Muscle layer of colon (tissue), 2 donors: Measurements from ENCODE around the gene IFI6.
"Not testable (repeated sequence)": the region's sequence is repeated elsewhere in the genome, so short reads cannot be mapped to it uniquely, and the experiment has no call there.

Experiments used
- H3K27ac ChIP-seq: one replicate; pipeline ENCODE4 v1.7.0; 2013; ENCODE audit warnings: low read depth, mild to moderate bottlenecking, low read length, moderate library complexity
- H3K27me3 ChIP-seq, 2 donors: one replicate each; pipeline ENCODE4 v1.7.0; 2013; ENCODE audit warnings: low read length in 2 of 2, mild to moderate bottlenecking in 2 of 2; ENCODE audit not compliant: insufficient read depth in 2 of 2, control insufficient read depth in 1 of 2
- H3K36me3 ChIP-seq: one replicate; pipeline ENCODE4 v1.7.0; 2013; ENCODE audit warnings: mild to moderate bottlenecking, low read length; ENCODE audit not compliant: insufficient read depth
- H3K4me1 ChIP-seq: one replicate; pipeline ENCODE4 v1.7.0; 2013; ENCODE audit warnings: mild to moderate bottlenecking, low read length; ENCODE audit not compliant: insufficient read depth
- H3K4me3 ChIP-seq, 2 donors: one replicate each; pipeline ENCODE4 v1.7.0; 2013; ENCODE audit warnings: low read length in 2 of 2, low read depth in 1 of 2, mild to moderate bottlenecking in 1 of 2, moderate library complexity in 1 of 2
- H3K9ac ChIP-seq: one replicate; pipeline ENCODE4 v1.7.0; 2013; ENCODE audit warnings: low read length
- H3K9me3 ChIP-seq: one replicate; pipeline ENCODE4 v1.7.0; 2013; ENCODE audit warnings: mild to moderate bottlenecking, low read length
- donor health status: abdominal sarcoma.
- donor health status: Adenocarcinoma of cecum.

IFI6 gene, protein sequence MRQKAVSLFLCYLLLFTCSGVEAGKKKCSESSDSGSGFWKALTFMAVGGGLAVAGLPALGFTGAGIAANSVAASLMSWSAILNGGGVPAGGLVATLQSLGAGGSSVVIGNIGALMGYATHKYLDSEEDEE

DNA sequence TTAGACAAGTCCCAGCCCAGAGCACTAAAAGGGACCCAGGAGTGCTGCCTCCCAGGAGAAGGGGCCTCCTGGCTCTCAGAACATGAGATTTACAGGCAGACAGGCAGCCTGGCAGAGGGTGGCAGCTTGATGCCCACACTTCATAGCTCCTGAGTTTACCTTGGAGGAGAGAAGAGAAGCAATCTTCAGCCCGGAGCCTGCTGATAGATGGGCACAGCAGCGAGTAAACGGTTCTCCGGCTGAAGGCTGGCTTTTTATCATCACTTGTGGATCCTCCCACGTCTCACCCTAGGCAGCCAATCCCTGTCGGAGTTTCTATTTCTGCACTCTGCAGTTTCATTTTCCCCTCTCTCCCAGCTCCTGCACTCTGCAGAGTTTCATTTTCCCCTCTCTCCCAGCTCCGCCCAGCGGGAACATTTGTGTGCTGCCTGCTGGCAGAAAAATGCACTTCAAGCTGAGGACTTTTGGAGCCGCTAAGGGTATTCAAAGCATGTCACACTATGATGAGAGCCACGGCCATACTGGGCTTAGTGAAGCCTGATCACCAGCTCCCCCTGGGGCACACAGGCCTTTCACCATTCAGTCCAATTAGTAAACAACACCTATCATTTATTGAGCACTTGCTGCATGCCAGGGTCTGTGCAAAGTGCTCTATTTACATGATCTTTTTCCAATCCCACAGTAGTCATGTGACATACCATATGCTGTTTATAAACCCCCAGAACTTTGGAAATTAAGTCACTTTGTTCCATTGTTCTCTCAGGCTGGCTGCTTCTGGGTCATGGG is at the start of gene IFI6:
Gene IFI6 (minus strand): TSS at position 229 of the 786 bp plus-strand sequence. CDS start 2,878 bp downstream, outside the sequence.
- H3K36me3 ChIP-seq = no peaks in the 10 kb centered on the region
- H3K4me1 ChIP-seq = peaks cover 13% of the 10 kb centered on the region

DNA sequence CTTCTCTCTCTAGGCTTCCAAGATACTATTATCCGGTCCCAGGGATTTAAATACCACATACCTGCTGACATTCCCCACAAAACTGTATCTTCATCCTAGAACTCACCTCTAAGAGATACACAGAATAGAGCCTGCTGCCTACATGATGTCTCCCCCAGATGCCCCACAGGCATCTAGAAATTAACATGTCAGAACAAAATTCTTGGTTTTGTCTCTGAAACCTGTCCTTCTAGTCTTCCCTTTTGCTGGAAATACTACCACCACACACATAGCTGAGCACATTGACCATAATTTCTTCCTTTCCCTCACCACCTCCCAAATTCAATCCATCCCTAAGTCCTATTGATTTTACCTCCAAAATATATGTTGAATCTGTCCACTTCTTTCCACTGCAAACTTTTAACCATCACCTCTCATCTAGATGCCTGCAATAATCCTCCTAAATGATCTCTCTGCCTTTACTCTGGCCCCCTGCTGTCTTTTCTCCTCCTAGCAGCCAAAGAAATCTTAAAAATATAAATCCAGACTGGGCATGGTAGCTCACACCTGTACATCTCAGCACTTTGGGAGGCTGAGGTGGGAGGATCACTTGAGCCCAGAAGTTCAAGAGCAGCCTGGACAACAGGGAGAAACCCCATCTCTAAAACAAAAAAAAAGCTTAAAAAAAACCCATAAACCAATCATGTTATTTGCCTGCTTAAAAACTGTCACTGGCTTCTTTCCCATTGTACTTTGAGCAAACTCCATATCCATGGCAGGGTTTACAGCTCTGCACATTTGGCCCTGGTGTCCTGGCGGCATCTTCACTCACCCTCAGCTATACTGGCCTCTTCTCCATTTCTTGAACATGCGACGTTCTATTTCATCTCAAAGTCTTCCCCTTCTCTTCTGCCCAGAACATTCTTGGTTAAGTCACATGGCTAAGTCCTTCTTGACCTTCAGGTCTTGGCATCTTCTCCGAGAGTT is 47.6 kb upstream of the IFI6 start:
- no peak overlapping the region for H3K9ac ChIP-seq
- no peaks in the 10 kb centered on the region for H3K27me3 ChIP-seq
- H3K9me3 ChIP-seq = no peaks in the 10 kb centered on the region
- no peak overlapping the region for H3K4me3 ChIP-seq
- H3K4me1 ChIP-seq = no peaks in the 10 kb centered on the region
- H3K36me3 ChIP-seq = no peaks in the 10 kb centered on the region
- H3K27ac ChIP-seq = no peak overlapping the region

More for the DNA sequence above, at the start of gene IFI6:
- Histone ChIP-seq H3K4me3 (peak within 1 kb of the TSS in 1 of 2 donors; percentile 35), H3K9me3 (no peaks in the 10 kb centered on the region), H3K27ac (peak within 1 kb of the TSS; percentile 92), H3K9ac (peak within 1 kb of the TSS; percentile 46), H3K27me3 (no peaks in the 10 kb centered on the region)

DNA sequence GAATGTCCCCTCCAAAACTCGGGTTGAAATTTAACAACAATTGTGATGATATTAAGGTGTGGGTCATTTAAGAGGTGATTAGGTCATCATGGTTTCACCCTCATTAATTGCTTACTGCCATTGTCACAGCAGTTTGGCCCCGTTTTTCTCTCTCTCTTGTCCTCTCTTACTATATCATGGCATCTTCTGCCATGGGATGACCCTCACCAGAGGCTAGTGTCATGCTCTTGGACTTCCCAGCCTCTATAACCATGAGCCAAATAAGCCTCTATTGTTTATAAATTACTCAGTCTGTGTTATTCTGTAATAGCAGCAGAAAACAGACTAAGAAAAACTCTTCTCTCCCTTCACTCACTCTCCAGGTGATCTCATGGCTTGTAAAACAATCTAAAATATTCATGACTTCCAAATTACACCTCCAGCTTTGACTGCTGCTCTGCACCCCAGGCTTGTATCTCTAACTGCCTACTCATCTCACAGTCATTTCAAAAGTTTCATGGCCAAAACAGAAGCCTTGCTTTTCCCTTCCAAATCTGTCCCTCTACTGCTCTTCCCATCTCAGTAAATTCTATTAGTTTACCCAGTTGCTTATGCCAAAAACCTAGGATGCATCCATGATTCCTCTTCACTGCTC is 44.4 kb upstream of the IFI6 start:
- Histone ChIP-seq H3K4me1 (no peaks in the 10 kb centered on the region), H3K9me3 (no peaks in the 10 kb centered on the region), H3K36me3 (no peaks in the 10 kb centered on the region), H3K4me3 (no peak overlapping the region), H3K27ac (no peak overlapping the region), H3K27me3 (no peaks in the 10 kb centered on the region), H3K9ac (no peak overlapping the region)

DNA sequence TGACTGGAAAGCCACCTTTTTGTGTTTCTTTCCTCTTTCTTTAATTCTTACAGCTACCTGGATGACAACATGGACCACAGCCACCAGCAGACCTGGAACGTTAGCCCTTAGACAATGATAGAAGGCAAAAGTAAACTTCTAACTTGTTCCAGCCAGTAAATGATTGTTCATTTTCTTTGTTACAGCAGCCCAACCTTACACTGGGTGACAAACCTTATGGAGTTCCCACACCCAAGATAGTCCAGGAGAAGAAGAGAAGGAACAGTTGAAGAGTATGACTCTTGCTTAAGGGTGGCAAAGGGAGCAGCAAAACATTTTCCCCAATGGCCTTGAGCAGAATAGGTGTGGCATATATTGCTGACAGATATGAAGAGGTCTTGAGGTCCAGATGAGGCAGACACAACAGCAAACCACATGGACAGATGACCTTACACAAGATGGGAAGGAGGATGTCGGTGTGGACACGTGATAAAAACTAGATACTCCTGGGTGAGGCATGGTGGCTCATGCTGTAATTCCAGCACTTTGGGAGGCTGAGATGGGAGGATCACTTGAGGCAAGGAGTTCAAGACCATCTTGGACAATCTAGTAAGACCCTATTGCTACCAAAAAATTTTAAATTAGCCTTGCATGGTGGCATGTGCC is 42.0 kb upstream of the IFI6 start:
- Histone ChIP-seq H3K4me1 (no peaks in the 10 kb centered on the region), H3K27ac (no peak overlapping the region), H3K9me3 (no peaks in the 10 kb centered on the region), H3K27me3 (no peaks in the 10 kb centered on the region), H3K9ac (no peak overlapping the region), H3K4me3 (no peak overlapping the region), H3K36me3 (no peaks in the 10 kb centered on the region)

DNA sequence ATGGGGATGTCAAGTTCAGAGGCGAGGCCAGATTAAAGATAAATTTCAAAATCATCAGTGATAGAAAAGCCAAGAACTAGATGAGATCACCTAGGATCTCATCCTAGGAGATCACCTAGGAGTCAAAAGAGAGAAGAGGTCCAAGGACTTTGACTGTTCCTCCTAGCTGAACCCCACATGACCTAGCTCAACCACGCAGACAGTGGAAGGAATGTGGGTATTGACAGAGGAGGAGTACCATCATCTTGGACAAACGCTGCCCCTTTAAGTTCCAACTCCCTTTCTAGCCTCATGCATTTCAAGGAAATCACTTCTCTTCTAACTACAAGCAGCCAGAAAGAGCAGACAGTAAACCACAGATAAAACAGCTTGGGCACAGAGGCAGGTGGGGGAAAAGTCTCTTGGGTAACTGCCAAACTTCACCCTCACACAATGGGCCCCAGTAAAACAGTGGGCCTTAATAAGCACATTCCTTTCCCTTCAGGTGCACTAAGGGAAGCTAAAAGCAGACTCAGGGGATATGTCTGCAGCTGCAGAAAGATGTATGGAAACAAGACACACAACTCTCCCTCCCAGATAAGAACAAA is 41.2 kb upstream of the IFI6 start:
- Histone ChIP-seq H3K4me1 (no peaks in the 10 kb centered on the region), H3K9me3 (no peaks in the 10 kb centered on the region), H3K27ac (no peak overlapping the region), H3K27me3 (no peaks in the 10 kb centered on the region), H3K36me3 (no peaks in the 10 kb centered on the region), H3K4me3 (no peak overlapping the region), H3K9ac (no peak overlapping the region)

DNA sequence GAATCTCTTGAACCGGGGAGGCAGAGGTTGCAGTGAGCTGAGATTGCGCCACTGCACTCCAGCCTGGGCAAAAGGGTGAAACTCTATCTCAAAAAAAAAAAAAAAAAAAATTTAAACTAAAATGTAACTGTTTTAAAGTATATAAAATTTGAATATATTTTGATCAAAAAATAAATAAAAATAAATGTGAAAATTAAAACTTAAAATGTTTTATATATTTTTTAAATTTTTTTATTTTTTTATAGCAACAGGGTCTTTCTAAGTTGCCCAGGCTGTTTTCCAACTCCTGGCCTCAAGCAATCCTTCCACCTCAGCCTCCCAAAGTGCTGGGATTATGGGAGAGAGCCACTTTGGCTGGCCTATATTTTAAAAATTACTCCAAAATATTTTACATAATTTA is 38.6 kb upstream of the IFI6 start:
- Histone ChIP-seq H3K4me3 (no peak overlapping the region), H3K4me1 (no peaks in the 10 kb centered on the region), H3K9ac (no peak overlapping the region), H3K27ac (no peak overlapping the region), H3K36me3 (no peaks in the 10 kb centered on the region), H3K27me3 (no peaks in the 10 kb centered on the region), H3K9me3 (no peaks in the 10 kb centered on the region)

DNA sequence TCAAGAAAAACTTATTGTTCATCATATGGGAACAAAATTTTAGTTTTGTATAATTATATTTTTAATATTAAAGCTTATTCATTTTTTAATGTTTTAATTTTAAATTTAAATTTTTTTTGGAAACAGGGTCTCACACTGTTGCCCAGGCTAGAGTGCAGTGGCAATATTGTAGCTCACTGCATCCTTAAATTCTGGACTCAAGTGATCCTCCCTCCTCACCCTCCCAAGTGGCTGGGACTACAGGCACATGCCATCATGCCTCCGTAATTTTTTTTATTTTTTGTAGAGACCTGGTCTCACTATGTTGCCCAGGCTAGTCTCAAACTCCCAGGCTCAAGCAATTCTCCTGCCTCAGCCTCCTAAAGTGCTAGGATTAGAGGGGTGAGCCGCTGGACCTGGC is 33.6 kb upstream of the IFI6 start:
- Histone ChIP-seq H3K4me3 (no peak overlapping the region), H3K27ac (no peak overlapping the region), H3K4me1 (no peaks in the 10 kb centered on the region), H3K9me3 (no peaks in the 10 kb centered on the region), H3K27me3 (no peaks in the 10 kb centered on the region), H3K9ac (no peak overlapping the region), H3K36me3 (no peaks in the 10 kb centered on the region)

DNA sequence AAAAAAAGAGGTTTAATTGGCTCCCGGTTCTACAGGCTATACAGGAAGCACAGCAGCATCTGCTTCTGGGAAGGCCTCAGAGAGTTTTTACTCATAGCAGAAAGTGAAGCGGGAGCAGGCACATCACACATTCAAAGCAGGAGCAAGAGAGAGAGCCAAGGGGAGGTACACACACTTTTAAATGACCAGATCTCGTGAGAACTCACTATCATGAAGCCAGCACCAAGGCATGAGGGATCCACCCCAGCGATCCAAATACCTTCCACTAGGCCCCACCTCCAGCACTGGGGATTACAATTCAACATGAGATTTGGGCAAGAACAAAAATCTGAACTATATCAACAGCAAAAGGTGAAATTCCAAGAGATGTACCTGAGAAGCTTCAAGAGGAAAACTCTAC is 33.0 kb upstream of the IFI6 start:
- H3K4me1 ChIP-seq = no peaks in the 10 kb centered on the region
- H3K36me3 ChIP-seq = no peaks in the 10 kb centered on the region
- no peak overlapping the region for H3K27ac ChIP-seq
- H3K4me3 ChIP-seq = no peak overlapping the region
- no peaks in the 10 kb centered on the region for H3K27me3 ChIP-seq
- H3K9ac ChIP-seq = no peak overlapping the region
- H3K9me3 ChIP-seq = no peaks in the 10 kb centered on the region

DNA sequence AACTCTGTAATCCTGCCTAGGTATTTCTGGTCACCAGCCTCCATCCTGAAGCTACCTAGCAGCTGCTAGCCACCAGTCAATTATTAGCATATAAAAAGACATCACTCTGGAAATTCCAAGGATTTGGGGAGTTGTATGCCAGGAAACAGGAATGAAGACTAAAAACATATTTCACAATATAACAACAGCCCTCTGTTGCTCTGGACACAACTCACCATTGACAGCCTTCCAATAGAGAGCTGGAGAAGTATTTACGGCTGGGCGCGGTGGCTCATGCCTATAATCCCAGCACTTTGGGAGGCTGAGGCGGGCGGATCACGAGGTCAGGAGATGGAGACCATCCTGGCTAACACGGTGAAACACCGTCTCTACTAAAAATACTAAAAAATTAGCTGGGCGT is 24.8 kb upstream of the IFI6 start:
- not testable (repeated sequence) for H3K27me3 ChIP-seq, H3K9ac ChIP-seq, H3K4me3 ChIP-seq, H3K4me1 ChIP-seq, H3K36me3 ChIP-seq, H3K27ac ChIP-seq, H3K9me3 ChIP-seq

DNA sequence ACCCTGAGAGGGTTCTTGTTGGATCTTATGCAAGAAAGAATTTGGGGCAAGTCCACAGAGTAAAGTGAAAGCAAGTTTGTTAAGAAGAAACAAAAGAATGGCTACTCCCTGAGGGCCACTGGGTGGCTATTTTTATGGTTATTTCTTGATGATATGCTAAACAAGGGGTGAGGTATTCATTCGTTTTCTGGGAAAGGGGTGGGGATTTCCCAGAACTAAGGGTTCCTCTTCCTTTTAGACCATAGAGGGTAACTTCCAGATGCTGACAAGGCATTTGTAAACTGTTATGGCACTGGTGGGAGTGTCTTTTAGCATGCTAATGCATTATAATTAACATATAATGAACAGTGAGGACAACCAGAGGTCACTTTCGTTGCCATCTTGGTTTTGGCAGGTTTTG is 18.2 kb upstream of the IFI6 start:
- H3K4me3 ChIP-seq = no peak overlapping the region
- H3K36me3 ChIP-seq = no peaks in the 10 kb centered on the region
- H3K27me3 ChIP-seq = no peaks in the 10 kb centered on the region
- no peaks in the 10 kb centered on the region for H3K9me3 ChIP-seq
- H3K27ac ChIP-seq = no peak overlapping the region
- no peak overlapping the region for H3K9ac ChIP-seq
- no peaks in the 10 kb centered on the region for H3K4me1 ChIP-seq
